Measurements from ENCODE around the gene TRIM17. TPM values are rescaled to one million over a fixed set of nuclear protein-coding genes. Genes with fewer than 3 reads are reported as not detected.

The TRIM17 gene
- not detected for total RNA-seq
- long read RNA-seq, partial matches to known transcripts = 0 of 1 reads
- long read RNA-seq, other reads (novel, unspliced or antisense) = 1 of 1 reads

GRCh38 chr1:228416217-228416933 lies at the start of gene TRIM17:
TRIM17 (minus strand) TSS chr1:228416861; CDS start chr1:228415072, 1,789 bp downstream.
- DNase-seq (ENCODE audit: low spot score) = no peak

- DNase-seq (ENCODE audit: low spot score) = no peak
Measured at GRCh38 chr1:228465571-228466146, 49.0 kb upstream of the TRIM17 start.

DNA sequence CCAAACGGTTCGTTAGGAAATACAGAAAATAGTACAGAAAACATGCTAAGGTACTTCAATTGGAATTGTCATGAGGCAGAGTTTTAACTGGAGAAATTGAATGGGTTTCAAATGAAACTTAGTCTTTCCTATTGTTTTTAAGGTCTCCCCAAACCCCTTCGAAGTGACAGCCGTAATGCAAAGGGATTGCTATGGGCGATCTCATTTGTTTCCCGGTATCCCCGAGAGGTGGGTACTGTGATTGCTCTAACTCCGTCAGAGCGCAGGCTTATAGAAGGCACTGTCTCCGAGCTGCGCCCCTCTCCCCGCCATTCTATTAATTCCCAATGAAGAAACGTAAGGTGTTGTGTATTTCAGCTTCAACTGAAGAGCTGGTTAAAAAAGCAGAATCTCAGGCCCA lies 48.5 kb upstream of the TRIM17 start:
- no peak for DNase-seq (ENCODE audit: low spot score)

DNA sequence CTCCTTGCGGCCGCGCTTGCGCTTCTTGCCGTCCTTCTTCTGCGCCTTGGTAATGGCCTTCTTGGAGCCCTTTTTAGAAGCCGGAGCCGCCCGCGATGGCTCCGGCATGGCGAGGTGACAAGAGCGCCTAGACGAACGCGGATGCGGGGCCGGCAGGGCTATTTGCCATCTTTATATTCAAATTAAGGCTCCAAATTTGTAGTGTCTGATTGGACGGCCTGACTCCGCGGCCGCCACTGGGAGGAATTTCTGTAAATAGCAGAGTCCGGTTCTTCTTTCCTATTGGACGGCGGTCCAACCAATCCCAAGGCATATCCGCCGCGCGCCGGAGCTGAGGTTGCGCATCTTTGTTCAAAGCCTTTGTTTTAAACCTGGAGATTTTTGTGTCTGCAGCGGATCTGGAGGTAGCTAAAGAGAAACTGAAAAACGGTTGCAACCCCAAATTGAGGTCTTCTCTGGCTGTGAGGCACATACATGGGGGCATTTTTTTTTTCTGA lies 47.9 kb upstream of the TRIM17 start:
- no peak for DNase-seq (ENCODE audit: low spot score)

DNA sequence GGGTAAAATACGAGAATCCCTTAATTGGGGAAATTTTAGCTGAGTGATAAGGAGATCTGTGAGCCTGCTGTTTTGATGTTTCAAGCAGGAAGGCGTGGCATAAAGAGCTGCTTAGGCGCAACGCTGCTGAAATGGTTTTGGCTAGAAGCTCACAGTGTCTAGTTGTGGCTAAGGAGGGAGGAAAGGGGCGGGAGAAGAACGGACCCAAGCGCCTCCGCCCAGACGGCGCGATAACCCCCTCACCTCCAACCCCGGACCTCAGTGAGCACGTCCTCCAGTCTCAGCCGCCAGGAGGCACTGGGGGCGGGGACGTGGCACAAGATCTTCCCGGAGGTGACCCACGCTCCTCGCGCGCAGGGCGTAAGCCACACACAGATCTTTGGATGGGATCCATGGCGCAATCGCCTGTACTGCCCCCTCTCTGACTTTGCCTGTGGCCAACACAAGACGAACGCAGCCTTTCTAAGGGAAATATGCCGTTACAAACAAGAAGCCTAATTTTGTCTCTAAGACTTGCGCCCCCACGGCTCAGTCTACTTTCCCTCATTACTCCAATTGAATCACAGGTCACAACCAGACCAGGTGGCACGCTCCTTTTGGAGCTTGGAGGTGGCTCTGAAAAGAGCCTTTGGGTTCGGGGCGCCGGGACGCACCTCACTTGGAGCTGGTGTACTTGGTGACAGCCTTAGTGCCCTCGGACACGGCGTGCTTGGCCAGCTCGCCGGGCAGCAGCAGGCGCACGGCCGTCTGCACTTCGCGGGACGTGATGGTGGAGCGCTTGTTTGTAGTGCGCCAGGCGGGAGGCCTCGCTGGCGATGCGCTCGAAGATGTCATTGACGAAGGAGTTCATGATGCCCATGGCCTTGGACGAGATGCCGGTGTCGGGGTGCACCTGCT lies 47.1 kb upstream of the TRIM17 start:
- DNase-seq (ENCODE audit: low spot score) = no peak

DNA sequence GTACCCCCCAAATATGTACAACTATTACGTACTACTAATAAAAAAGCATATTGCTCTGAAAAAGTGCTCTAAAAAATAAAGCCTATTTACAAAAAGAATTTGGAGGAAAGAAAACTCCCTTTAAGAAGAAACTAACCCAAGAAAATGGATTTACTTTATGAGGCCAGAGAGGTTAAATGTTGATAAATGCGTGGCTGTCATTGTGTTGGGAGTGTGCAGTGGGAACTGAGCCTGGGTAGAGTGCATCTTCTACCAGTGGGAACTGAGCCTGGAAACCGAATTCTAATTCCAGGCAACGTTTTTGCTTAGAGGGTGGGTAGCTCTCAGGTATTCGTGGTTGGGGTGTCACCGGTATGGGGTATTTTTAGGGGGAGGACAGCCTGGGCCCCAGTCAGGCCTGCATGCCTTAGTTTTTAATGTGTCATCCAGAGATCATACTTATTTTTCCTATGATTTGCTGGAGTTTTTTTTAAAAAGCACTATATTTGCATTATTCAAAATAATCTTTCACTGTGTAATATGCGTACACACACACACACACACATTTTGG lies 46.4 kb upstream of the TRIM17 start:
- DNase-seq (ENCODE audit: low spot score) = no peak

DNA sequence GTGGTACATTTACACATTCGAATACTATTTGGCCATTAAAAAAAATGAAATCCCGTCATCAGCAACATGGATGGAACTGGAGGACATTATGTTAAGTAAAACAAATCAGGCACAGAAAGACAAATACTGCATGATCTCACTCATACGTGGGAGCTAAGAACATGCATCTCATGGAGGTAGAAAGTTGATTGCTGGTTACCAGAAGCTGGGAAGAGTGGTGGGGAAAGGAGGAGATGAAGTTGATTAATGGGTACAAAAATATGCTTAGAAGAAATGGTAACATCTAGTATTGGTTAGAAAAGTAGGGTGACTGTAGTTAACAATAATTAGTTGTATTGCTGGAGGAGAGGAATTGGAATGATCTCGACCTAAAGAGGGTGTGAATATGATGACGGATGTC lies 45.9 kb upstream of the TRIM17 start:
- DNase-seq (ENCODE audit: low spot score) = no peak

GRCh38 chr1:228460821-228461220 lies 44.2 kb upstream of the TRIM17 start:
- no peak for DNase-seq (ENCODE audit: low spot score)

- no peak for DNase-seq (ENCODE audit: low spot score)
Measured at GRCh38 chr1:228459091-228459993, 42.7 kb upstream of the TRIM17 start.

DNA sequence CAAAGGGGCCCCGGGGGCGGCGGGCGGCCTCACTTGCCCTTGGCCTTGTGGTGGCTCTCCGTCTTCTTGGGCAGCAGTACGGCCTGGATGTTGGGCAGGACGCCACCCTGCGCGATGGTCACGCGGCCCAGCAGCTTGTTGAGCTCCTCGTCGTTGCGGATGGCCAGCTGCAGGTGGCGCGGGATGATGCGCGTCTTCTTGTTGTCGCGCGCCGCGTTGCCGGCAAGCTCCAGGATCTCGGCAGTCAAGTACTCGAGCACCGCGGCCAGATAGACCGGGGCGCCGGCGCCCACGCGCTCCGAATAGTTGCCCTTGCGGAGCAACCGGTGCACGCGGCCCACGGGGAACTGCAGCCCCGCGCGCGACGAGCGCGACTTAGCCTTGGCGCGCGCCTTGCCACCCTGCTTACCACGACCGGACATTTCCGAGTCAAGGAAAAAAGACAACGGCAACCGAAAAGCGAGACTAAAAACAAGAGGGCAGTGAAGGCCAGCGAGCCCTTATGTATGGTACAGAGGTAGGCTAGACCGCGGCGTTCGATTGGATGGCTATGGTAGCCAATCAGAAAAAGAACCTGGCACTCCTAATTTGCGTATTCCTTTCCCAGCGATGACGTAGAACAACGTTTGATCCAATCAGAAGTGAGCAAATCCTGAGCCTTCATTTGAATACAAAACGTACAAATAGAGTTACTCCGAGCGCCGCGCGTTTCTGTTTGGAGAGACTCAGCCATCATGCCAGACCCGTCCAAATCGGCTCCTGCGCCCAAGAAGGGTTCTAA lies 40.9 kb upstream of the TRIM17 start:
- DNase-seq (ENCODE audit: low spot score) = peak; percentile 91

DNA sequence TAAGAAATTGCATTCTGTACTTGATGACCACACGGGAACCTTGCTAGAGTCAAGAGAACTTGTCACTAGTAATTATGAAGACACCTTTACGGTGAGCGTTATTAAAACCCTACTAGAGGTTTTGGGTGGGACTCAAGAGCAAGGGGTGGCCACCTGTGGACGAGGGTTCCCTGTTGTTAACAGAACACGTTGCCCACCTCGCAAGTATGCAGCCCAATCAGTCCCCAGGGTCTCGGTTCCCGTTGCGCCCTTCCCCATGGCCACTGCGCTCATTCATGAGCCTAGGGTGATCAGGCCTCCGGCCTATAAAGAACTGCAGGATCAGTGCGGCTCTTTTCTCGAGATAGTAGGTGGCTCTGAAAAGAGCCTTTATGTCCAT lies 40.3 kb upstream of the TRIM17 start:
- no peak for DNase-seq (ENCODE audit: low spot score)

DNA sequence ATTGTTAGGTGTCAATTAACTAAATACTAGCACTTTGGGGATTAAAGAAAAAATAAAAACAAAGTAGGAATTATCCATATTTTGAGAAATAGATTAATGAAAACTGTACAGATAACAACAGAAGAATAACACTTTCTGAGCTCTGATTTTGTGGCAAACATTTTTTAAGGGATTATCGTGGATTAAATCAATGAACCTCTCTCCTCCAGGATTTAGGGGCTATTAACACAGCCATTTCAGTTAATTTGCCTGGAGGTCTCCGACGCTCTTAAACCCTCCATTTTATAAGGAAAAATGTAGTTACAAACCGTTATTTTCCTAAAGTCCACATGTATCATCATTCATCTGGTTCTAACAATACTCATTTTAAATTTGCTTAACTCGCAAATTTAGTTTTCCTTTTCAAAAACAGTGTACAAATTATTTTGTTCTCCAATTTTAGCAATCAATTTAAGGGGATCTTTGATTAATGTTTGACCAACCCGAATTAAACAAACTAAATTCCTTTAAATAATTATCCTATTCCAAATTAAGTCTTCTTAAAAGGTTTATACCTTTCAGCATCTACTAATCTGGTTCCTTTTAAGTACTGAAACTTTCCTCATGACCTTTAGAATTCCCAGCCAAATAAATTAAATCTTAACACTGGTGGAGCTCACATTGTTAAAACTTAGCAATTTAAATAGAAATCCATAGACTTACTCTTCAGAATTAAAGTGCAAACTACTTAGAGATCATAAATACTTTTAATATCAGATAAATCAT lies 39.8 kb upstream of the TRIM17 start:
- no peak for DNase-seq (ENCODE audit: low spot score)

DNA sequence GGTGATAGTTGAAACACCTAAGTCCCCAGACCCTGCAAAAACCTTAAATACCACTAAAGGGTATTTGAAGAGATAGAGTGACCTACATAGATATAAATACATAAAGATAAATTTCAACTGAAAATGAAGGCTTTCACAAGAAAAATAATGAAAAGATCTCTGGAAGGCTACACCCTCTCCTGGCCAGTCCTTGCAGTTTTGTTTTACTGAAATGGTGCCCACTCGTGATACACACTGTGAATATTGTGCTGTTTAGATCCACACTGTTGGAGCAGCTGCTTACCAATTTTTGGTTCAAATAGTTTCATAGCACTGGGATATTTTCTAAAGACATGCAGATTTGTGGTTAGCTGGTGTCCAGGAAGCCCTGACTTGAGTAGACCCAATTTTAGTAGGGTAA lies 39.1 kb upstream of the TRIM17 start:
- DNase-seq (ENCODE audit: low spot score) = no peak

DNA sequence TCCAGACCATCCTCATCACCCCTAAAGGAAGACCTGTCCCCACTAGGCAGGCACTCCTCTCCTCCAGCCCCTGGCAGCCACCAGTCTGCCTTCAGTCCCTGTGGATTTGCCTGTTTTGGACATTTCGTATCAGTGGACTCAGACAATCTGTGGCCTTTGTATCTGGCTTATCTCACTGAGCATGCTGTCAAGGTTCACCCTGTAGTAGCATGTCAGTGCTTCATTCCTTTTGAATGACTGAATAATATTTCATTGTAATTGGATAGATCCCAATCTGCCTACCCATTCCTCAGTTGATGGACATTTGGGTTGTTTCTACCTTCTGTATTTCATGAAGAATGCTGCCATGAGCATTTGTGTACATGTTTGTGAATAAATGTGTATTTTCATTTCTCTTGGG lies 37.6 kb upstream of the TRIM17 start:
- DNase-seq (ENCODE audit: low spot score) = no peak

GRCh38 chr1:228453614-228454013 lies 37.0 kb upstream of the TRIM17 start:
- no peak for DNase-seq (ENCODE audit: low spot score)

DNA sequence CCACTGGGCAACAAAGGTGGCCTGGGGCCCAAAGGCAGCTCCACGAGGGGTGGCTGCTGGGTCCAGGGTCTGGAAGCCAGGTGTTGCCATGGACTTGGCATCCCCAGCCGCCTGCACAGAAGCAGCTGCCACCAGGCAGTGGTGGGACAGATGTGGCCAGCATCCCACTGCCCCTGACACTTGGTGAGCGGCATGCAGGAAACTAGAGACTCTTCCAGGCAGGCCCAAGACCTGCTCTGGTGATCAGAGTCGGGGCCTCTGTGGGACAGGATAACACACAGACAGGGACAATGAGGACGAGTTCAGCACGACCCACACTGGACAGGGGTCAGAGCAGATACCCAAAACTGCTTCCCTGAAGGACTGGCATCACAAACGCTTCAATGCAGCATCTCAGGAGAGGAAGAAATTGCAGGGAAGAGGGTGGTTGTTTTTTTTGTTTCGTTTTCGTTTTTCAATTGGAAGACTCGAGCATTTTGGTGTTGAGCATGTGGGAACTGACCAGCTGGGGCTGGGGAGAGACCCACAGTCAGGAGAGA lies 36.4 kb upstream of the TRIM17 start:
- no peak for DNase-seq (ENCODE audit: low spot score)

DNA sequence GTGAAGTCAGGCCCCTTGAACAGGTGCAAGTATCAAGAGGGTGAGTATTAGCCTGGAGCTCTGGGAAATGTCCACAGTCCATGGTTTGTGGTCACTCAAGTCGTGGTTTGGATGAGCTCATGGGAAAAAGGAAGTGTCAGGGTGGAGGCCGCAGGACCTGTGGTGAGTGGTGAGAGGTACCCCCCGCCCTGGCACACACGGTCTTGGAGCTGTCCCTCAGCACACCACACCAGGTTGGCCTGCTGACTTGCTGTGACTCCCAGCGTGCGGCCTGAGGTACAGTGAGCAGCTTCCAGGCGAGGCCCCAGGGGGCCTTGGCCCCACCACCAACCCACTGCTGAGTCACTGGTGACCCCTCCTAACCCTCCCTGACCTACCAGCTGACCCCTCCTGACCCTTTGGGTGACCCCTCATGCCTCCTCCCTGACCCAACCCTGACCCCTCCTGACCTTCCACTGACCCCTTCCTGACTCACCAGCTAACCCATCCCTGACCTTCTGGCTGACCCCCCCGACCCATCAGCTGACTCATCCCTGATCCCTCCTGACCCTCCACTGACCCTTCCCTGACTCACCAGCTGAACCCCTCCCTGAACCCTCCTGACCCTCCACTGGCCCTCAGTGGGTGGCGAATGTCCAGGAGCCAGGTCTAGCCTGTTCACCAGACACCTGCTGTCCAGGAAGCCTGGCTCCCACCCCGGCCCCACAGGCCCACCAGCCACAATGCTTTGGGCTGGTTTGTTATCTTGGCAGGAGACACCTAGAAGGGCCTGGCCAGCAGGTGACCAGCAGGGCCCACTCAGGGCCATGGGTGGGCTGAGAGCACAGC lies 35.7 kb upstream of the TRIM17 start:
- DNase-seq (ENCODE audit: low spot score) = no peak

DNA sequence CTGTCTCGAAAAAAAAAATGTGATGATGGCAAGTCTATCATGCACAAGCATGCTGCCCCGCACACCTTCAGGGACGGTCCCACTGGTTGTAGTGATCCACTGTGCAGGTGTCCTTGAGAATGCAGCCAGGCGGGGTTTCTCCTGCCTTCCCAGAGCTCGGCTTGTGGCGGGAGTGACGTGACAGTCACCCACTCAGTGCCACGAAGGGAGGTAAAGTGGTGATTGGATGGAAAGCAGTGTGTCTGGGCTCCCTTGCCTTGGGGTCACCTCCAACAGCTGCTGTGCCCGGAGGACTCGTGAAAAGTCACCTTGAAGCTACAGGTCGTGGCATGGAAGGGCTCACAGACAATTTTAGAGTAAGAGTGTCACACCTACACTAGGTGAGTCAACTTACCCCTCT lies 33.5 kb upstream of the TRIM17 start:
- DNase-seq (ENCODE audit: low spot score) = no peak

Data from mesenteric fat pad (tissue), 1 donor.